HS-27A (cell line): ENCODE measurements around the gene ADCY5.

ENCODE experiments used
- DNase-seq: peaks from one replicate; pipeline ENCODE4 v3.0.0-alpha.2; 2012; ENCODE audit warnings: low read depth, missing footprints

Gene ADCY5

DNA sequence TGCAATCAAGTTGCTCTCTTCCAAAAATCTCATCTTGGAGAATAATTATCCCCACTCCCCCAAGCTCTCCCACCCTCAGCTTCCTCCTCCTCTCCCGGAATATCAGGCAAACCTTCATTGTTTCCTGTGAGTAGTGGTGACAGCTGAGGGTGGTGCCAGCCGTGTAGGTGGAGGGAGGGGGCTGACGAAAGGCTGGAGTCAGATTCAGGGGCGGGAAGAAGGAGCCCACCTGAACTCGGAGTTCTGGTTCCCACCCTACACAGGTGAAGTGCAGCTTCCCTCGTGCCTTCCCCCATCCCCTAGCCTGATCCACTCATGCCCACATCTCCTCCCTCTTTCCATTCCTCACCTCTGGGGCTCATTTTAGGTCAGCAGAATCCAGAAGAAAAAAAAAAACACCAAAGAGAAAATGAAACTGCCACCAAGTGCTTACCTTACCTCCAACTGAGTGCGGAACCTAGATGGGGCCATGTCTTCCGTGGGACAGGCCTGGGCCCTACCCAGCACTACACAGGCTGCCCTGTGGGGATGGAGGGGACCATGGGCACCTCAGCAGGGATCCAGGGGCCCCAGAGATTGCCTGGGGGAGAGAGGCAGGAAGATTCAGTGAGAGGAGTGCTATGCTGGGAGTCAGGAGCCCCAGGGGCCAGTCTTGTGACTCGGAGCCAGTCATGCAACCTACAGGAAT is 81.3 kb downstream of the ADCY5 start:
- DNase-seq, result no peak

DNA sequence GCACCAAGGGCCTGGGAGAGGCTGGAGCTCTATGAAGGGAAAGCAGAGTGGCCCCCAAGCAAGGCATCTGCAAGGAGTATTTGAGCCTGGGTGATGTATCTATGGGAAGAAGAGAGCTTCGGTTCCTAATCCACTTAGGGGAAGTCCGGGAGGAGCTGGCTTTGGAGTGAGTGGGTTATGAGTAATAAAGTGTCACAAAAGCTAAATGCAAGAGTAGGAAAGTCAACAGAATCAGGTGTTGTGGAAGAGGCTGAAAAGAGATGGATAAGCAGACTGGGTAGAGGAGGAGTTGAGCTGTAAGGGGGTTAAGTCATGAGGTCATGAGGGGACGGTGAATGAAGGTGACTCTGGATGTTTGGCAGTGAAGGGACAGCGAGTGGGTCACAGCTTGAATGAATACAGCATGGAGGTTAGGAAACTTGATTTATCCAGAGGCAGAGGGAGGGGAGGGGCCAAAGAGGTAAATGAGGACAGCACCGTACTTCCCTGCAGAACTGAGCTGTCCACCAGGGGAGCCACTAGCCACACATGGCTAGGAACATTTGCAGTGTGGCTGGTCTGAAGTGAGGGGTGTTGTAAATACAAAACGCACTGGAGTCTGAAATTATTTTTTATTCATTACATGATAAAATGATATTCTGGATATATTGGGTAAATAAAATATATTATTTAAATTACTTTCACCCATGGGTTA is 83.3 kb downstream of the ADCY5 start:
- DNase-seq, result no peak

DNA sequence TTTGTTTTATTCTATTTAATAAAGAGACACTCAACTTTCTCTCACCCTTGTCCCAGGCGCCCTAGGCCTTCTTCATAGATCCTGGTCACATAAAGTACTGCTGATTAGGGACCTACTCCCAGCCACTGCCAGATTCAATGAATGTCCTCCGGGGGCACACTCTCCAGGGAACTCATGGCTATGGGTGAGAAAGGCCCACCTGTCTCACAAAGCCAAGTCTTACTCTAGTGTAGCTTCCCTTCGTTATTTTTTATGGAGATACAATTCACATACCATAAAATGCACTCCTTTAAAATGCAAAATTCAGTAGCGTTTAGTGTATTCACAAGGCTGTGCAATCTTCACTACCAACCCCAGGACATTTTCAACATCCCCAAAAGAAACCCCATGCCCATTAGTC is 87.8 kb downstream of the ADCY5 start:
- DNase-seq, result no peak

DNA sequence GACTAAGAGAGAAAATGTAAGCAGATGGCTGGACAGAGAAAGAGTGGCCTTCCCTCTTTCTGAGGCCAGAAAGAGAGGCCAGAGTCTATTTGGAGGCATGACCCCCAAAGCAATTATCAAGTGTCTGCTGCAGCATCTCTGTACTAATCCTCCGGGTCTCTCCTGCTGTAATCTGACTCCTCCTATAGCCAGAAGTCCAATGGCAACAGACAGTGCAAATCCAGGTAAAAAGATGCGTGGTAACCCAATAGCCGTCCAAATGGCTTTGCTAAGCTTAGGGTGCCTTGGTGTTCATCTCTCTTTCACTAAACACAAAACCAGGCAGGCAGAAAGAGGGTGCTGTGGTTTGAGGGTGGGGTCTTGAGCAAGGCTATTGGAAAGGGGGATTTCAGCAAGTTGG is 91.6 kb downstream of the ADCY5 start:
- no peak for DNase-seq

DNA sequence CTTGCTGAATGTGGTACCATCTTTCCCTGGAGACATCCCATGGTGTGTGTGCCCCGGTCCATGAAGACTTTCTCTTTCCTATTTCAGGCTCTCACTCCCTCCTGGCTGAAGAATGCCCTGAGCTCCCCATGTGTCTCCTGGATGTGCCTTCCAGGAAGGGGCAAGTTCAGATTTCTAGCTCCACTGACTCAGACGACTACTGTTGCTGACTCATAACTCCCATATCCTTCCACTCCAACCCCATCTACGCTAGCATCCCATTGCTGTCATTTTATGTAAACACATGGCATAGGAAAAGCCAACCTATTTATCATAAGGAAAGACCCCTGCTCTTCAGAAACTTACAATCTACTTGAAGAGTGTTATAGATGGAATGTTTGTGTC is 95.0 kb downstream of the ADCY5 start:
- DNase-seq, result no peak

DNA sequence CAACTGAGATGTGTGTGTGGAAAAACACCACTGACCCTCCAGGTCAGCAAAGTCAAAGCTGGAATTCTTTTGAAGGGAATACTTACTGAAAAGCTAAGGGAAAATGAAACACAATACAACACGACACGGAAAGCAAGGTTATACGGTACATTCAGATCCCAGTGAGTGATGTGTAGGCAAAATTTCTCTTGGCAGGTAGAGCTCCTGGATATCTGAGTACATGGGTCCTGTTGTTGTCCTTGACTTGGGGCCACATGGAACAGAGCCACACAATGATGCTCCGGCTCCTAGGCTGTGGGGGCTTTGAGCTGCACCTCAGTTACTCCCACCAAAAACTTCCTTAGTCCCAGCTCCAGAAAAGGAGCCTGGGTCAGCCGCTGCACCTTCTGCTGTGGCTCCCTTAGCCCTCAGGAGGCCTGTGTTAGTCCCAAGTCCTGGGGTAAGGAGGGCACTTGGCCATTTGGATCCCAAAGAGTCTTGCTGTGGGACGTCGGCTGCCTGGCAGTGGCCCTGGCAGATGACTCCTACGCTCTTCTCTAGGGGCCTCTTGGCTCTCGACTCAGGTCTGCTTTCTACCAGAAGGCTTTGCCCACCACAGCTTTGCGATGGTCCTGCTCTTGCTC is 95.6 kb downstream of the ADCY5 start:
- DNase-seq, result no peak

DNA sequence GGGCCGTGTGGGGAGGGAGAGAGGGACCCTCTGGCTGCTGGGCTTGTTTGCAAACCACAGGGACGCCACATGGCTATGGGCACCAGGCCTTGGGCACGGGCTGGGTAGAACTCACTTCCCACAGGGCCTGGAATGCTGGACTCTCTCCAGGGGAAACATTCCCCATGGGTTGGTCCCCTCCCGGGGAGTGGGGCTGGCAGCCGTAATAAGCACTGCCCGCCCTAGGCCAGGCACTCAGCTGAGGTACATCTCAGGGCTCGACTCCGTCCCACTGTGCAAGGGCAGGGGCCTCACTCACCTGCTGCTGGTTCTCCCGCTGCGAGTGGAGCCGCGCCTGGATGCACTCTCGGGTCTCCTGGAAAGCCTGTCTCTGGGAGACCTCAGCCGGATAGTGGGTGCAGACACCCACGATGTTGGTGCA is 96.7 kb downstream of the ADCY5 start:
- DNase-seq, result no peak

DNA sequence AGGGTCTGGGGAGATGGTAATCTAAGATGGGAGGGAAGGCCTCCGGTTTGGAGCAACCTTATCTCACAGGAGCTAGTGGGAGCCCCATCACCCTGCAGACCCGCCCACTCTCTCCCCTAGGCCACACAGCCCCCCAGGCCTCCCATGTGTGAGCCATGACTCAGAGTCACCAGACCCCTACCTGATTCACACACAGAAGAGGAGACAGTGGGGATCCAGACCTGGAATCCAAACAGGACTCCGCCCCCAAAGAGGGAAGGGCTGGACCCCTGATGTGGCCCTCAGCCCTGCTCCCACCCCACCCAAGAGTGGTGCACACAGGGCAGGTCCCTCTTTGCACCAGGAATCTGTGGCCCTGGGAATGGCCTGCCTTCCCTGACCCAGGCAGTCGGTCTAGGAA is 97.4 kb downstream of the ADCY5 start:
- no peak for DNase-seq

DNA sequence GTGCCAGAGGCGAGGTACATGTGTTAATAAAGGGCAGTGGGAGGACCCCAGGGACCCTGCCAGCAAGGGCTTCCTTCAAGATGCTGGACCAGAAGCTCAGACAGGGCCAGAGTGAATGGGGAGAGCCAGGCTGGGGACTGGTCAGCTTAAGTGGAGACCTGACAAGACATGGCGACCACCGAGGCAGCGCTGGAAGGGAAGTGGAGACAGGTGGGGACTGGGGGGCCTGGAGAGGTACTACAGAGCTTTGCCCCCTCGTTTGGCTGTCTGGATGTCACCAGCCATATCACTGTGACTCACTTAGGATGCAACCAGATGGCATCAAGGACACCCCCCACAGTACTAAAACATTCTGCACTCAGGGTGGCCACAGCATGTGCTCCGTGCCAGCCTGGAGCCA is 97.9 kb downstream of the ADCY5 start:
- DNase-seq, result no peak

DNA sequence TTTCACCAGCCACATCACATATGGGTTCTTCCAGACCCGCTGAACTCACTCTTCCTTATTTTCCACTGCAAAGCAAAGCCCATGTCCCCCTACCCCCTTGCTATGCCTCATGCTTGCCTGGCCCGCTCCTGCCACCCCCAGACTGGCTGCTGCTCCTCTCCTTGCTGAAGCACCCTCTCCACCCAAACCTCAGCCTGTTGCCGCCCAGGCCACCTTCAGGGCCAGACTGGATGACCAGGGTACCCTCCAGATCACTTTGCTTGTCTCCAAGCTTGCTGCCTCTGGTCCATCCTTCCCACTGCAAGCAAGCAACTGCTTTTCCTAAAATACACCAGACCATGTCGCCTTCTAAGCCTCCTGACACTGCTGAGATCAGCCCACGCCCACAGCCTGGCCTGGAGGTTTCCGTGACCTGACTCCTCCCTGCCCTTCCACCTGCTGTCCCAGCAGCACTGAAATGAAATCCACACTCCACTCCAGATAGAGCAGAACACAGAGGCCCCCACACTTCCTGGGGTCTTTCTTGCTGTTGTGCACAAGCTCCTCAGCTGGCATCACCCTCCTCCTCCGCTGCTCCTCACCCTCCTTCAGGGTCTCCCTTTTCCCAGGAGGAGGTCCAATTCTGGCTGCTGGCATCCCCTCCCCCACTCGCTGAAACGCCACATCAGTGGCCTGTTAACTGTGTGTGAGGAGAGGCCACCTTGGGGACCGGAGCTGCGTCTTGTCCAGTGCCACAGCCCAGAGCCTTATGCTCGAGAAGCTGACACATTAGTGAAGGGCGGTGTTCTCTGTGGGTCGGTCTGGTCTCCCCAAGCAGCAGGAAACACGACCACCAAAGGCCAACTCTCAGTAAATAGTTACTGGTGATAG is 99.1 kb downstream of the ADCY5 start:
- DNase-seq, result no peak

DNA sequence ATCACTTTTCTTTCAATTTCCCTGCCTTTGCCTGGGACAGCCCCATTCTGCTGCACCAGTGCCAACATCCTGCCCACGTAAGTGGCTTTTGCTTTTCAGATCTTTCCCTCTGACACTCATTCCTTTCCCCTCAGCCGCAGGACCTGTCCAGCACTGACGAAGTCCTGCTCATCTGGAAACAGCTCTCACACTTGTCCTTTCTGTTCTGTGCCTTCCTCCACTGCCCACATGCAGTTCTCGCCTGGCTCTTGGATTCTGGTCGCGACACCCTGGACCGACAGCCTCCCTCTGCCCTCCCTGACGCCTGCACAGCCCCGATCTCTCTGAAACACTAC is 99.7 kb downstream of the ADCY5 start:
- no peak for DNase-seq

DNA sequence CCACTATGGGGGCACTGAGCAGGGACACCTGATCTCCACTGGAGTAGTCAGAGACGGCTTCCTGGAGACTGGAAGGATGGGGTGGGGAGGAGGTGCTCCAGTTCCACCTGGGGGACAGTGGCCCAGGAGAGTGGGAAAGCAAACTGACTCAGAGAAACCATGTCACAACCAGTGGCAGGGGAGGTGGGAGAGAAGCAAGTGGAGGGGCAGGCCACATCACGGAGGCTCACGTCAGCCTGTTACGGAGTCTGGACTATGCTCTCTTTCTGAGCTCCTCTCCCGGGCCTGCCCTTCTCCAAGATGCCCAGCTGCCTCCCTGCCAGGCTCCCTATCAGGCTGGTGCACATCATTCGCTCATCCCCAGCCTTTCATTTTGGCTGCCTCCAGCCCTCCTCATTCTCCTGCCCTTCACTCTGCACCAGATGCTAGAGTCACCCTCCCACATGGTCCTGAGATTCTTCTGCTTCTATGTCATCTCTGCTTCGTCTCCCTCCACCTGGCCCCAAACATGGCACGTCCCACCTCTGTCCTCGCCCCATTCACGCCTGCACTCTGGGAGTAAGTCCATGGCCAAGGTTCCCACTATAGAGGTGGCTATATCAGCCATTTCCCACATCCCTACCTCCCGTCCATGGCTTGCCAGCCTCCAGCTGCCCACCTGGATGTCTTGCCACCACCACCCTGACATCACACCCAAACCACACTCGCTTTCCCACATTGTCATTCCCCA is 100.3 kb downstream of the ADCY5 start:
- DNase-seq, result no peak

DNA sequence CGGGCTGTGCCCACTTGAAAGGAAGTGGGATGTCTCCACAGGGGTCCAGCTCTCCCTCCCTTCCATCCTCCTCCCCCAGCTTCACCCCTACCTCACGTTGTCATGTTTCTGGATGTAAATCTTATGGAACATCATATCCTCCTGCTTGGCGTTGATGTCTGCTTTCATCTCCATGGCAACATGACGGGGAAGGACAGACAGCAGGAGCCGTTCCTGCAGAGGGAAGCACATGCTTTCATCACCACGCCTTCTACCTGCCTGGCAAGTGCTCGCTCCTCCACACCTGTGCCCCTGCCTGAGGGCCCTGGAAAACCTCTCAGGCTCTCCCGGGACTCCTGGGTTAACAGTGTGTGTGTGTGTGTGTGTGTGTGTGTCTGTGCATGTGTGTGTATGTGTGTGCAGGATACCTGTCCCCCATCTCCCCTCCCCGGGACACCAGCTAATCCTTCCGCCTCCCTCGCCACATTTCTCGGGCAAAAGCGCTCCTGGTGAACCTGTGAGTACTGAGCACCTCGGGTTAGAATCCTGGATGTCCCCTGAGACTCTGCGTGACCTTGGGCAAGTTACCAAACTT is 101.1 kb downstream of the ADCY5 start:
- DNase-seq, result no peak

DNA sequence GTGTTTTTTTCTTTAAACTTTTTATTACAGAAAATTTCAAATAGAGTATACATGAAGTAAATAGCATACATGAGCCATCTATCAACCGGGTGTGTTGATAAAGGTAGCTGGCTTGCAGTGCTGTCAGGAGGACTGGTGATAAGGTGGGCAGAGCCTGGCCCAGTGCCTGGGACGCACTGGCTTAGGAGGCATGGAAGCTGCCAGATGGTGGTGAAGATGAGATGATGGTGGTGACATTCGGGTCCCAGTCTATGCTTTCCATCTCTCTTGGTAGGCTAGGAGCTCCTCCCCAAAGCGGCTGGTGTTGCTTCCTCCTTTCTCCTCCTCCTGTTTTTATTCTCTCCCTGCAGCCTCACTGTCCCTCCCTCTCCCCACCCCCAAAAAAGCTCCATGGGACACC is 101.7 kb downstream of the ADCY5 start:
- no peak for DNase-seq

DNA sequence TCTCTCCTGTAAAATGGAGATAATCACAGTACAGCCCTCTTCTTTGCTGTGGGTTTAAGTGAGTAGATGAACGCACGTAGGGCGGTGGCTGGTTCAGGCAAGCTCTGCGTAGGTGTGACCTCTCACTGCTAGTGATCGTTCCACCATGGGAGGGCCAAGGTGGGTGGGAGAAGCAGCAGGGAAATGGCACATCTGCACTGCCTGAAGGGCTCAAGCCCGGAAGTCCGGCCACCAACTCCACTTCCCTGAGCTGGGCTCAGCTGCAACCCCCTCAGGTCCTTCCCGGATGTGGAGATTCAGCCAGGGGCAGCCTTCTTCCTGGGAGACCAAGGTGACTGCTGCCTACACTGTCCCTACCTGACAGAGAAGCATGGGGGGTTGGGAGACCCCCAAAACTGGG is 102.9 kb downstream of the ADCY5 start:
- DNase-seq, result no peak

DNA sequence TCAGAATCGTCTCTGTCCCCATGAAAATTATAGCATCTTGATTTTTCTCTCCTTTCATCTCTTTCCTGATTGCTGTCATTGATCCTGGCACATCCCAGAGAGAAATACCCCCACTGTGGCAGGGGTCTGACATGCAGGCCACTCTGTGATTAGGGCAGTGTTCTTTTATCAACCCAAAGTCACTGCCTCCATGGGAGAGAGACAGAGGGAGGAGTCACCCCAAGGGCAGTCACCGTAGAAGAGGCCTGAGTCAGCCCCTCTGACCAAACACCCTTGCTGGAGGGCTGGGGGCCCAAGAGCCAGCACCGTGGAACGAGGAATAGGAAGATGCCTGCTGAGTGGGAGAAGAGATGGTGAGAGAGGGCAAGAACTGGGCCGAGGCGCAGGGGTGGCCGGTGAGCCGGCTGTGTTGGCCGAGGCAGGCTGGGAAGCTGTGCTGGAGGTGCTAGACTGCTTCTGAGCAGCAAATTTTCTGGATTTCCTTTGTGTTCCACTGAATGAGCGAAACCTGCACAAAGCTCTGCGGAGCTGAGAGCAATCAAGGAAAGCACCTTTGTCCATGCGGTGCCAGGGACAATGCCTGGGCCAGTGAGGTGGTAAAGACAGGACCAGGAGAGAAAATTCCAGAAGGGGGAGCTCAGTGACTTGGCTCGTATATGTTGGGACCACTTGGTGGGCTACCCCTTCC is 103.8 kb downstream of the ADCY5 start:
- DNase-seq, result no peak

DNA sequence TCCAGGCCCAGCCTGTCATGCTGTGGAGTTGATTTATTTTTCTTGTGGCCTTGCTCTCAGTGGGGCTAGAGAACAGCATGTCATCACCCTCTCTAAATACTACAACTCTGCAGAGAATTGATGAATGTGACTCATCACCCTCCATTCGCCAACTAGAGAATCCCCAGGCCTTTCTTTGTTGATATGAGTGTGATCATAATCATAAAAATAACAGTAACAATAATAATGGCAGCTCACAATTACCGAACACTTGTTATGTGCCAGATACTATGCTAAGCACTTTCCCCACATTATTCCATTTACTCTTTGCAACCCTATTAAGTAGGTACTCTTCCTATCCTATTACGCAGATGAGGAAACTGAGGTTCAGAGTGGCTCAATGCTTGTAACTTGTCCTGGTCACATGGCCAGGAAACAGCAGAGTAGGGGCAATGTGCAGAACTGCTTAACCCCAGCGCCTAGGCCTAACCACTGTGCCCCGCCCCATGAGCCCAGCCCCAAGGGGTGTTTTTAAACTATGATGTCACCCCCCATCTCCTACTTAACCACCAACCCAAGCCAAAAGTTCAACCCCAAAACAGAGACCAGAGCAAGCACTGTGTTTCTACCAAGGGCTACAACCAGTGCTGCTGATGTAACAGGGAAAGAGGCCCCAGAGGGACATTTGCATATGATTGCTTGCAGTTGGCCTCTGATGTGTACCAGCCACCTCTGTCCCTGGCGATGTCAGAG is 104.5 kb downstream of the ADCY5 start:
- DNase-seq, result no peak

DNA sequence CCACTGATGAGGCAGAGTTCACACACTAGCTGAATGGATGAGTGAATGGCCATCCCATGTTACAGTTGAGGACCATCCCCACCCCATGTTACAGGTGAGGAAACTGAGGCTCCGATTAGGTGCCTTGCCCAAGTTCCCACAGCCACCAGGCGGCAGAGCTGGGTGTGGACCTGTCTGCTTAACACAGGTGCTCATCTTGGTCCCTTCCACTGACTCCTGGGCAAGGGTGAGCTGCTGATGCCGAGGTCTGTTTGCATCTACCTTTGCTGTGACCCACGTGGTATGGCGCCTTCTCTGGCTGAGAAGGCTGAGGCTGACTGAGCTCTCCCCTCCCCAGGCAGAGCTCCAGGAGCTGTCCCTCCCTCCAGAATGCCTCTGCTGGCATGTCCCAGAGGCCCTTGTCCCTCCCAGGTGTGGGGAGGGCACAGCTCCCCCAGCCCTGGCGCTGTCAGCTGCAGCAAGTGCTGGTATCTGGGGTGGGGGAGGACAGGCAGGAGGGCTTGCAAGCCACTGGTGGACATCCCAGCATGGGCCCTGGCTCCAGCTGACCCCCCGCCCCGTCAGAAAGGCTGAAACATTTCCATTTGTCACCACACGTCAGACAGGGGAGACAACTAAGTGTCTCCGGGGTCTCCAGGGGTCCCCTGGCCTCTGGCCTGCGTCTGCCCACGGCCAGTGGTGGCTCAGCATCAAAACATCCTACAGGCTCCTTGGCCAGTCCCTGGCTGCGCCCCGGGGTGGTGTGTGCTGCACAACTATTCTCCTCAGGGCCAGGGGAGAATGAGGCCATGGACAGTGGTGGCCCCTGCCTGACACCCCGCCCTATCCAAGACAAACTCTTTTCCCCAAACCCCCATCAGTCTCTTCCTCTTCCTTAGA is 105.4 kb downstream of the ADCY5 start:
- DNase-seq, result no peak

DNA sequence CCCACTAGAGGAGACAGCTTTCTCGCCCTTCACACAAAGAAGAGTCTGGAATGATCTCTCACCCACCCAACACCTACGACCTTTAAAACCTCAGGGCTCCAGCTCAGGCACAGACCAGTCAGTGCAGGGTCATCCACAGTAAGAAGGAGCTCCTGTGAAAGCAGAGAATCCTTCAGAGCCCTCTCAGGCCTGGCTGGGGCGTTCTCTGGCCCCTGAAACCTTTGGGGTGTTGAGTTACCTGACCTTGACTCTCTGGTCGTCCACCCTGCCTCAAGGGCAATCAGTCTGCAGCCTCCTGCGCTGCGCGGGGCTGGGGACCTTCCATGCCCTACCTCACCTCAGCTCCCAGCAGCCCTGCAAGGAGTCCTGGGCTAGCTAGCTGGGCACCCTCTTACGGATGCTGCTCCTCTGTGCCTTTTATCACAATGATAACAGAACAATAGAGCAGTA is 106.2 kb downstream of the ADCY5 start:
- no peak for DNase-seq
